GM18858 (cell line): Measurements from ENCODE around the gene PSTPIP2.
A peak's percentile ranks its signal among the peaks of the same experiment; 100 is the strongest.
"Not testable (repeated sequence)": the region's sequence is repeated elsewhere in the genome, so short reads cannot be mapped to it uniquely, and the experiment has no call there.

ENCODE experiments used
- ATAC-seq: cut with Tn5 transposase; IDR thresholded peaks from one replicate; pipeline ENCODE4 v1.9.1; 2021; ENCODE audit not compliant: unreplicated experiment

PSTPIP2 gene

DNA sequence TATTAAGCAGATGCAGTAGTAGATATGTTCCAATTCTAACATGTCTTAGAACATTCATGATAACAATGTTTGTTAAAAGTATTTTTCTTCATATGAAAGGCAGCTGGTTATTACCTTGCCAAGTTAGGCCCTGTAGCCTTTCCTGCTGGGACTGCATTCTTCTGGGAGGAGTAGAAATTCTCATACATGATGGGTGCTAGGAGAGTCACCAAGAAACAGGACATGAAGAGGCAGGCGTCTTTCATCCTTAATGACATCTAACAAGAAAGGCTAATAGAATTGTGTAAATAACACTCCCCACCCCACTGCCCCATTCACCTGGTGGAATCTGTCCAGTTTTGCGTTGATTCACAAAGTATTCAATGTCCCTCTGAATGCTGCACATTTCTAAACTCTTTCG is 80.3 kb downstream of the PSTPIP2 start:
- ATAC-seq, result no peak

DNA sequence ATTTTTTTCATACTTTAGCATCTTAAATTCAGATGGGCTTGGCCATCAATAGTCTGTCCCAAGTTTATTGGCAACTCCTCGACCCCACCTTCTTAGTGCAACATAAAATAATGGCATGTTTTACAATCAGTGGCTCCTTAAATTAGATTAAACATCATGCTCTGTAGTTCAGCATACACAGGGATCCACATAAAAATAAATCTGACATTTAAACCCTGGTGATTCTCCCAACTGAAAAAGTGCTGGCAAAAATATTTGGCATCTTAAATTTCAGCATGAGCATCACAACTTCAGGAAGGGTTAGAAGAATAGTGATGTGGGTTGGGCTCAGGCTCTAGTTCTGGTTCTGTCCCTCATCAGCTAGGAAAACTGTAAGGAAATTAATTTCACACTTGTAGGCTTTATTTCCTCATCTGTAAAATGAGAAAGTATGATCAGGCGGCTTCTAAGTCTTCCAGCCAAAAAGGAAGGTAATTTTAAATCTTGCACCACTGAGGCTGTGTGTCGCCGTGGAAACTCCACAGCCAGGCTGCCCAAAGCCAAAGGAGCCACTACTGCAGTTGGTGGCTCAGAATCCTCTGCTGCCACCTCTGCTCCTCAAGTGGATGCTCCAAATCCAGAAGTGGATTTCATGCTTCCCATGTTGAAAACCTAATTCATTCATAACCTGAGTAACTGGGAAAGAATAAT is 87.4 kb downstream of the PSTPIP2 start:
- no peak for ATAC-seq

- ATAC-seq, result no peak
Observed at GRCh38 chr18:45981821-45982220, 90.2 kb downstream of the PSTPIP2 start.

DNA sequence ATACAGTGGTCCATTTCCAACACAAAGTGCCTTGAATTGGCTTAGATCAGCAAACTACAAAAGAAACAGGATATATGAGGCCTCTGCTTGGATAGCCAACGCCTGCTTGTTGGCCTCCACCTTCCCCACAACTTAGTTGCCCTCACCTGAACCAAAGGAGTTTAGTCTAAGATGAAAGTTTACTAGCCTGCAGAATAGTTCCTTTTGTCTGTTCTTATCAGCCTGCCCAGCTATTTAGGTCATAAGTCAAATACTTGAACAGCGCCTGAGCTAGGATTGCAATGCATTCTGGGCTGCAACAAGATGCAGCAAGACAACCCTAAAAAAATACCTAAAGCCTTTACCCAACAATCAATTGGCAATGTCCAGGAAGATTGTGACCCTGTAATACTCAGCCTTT is 91.8 kb downstream of the PSTPIP2 start:
- ATAC-seq, result no peak

DNA sequence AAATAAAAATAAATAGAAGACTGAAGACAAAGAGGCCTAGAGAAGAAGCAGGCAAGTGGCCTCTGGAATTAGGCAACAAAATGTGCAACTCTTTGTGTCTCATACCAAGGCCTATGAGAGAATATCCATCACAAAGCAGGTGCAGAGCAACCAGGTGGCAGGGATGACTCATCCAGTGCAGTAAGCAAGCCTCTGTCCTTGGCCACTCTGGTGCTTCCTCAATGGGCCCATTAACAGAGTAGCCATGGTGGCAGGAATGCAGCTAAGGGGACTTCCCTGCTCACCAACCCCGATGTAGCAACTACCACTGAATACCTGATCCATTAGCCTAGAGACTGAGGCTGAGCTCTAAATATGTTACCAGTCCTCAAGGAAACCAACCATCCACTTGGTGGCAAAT is 94.0 kb downstream of the PSTPIP2 start:
- no peak for ATAC-seq

DNA sequence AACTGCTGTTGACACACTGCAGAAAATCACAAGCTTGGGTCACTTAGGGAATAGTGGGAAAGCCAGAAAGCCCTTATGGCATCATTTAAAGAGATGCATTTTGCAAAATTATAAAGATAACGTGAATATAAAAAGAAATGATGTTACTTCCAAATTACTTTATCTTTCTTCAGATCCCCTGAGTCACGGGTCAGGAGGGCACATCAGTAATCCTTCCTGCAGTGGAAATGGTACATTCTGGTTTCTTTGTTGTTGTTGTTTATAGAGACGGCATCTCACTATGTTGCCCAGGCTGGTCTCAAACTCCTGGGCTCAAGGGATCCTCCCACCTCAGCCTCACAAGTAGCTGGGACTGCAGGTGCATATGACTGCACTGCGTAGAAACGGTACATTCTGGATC is 95.1 kb downstream of the PSTPIP2 start:
- ATAC-seq, result no peak

DNA sequence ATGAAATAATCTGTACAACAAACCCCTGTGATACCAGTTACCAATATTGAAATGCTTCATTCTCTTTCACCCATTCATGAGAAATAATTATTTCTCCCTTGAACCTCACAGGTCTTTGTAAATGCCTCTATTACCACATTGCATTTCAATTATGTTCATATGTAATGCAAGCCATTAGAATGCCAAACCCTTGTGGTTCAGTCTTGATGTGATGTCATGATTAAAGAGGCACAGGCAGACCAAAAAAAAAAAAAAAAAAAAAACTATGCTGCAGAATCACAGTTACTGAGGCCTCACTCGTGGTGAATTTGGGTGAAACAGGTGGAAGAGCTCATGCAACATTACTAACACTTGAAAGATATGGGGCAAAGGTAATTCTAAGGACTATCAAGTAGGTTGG is 95.5 kb downstream of the PSTPIP2 start:
- ATAC-seq, result no peak

- no peak for ATAC-seq
Observed at GRCh38 chr18:45974088-45974536, 97.9 kb downstream of the PSTPIP2 start.

DNA sequence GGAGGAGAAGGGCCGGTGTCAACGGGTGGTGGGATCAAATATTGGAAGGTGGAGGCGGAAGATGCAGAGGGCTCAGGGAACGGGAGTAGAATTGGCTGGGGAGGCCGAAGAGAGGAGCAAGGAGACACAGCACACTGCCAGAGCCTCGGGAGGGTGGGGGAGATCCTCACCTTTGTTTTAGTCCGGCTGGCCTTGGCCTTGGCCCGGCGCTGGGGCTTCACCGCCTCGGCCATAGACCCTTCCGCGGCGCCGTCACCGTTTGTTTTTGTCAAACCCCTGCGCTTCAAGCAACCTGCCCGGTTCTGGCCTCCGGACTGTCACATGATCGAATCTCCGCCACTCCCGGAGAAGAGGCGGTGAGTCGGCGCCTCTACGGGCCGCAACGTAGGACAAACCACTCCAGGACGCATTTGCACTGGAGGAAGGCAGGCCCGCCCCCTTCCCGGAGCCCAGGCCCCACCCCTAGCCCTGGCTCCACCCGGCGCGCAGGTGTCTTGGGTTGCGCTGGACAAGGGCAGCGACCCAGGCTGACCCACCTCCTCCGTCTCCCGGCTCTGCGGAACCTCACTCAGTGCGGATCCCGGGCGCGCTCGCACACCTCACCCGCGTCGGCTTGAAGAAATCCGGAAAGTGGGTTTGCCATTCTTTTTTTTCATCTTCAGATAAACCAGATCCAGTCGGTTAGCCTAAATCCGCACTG is 104.9 kb downstream of the PSTPIP2 start, which contains the start of gene EPG5:
TSS of gene EPG5 (minus strand) at position 323 of the 700 bp plus-strand sequence. CDS start at position 233, 90 bp downstream.
- peak; percentile 94 for ATAC-seq

DNA sequence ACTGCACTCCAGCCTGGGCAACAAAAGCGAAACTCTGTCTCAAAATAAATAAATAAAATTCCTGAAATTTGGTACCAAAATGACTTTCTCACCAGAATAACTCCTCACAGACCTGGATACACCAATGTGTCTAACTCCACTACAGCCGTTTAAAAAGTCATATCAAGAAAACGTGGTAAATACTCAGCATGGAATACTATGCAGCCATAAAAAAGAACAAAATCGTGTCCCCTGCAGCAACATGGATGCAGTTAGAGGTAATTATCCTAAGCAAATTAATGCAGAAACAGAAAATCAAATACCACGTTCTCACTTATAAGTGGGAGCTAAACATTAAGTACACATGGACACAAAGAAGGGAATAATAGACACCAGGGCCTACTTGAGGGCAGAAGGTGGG is 107.1 kb downstream of the PSTPIP2 start:
- ATAC-seq, result not testable (repeated sequence)

GRCh38 chr18:45962866-45963265 is 109.2 kb downstream of the PSTPIP2 start:
- ATAC-seq, result no peak

GRCh38 chr18:45962461-45962860 is 109.6 kb downstream of the PSTPIP2 start:
- no peak for ATAC-seq

DNA sequence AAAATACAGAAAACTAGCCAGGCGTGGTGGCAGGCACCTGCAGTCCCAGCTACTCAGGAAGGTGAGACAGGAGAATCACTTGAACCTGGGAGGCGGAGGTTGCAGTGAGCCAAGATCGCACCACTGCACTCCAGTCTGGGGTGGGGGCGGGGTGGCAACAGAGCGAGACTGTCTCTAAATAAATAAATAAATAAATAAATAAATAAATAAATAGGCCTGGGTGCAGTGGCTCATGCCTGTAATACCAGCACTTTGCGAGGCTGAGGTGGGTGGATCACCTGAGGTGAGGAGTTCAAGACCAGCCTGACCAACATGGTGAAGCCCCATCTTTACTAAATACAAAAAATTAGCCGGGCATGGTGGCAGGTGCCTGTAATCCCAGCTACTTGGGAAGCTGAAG is 112.6 kb downstream of the PSTPIP2 start:
- ATAC-seq, result not testable (repeated sequence)

- ATAC-seq, result no peak
Observed at GRCh38 chr18:45958730-45959129, 113.3 kb downstream of the PSTPIP2 start.

DNA sequence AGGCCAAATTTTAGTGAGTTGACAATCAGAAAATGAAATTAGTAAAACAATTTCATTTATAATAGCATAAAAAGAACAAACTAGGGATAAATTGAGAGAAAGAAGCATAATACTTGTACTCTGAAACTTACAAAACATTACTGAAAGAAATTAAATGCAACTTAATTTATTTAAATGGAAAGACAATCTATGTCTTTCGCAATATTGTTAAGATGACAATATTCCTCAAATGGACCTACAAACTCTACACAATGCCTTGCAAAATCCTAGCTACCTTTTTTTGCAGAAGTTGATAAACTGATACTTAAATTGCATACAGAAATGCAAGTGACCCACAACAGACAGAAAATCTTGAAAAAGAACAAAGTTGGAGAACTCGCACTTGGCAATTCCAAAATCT is 114.0 kb downstream of the PSTPIP2 start:
- ATAC-seq, result no peak

GRCh38 chr18:45957100-45957499 is 115.0 kb downstream of the PSTPIP2 start:
- no peak for ATAC-seq

GRCh38 chr18:45954070-45954934 is 117.8 kb downstream of the PSTPIP2 start:
- no peak for ATAC-seq

DNA sequence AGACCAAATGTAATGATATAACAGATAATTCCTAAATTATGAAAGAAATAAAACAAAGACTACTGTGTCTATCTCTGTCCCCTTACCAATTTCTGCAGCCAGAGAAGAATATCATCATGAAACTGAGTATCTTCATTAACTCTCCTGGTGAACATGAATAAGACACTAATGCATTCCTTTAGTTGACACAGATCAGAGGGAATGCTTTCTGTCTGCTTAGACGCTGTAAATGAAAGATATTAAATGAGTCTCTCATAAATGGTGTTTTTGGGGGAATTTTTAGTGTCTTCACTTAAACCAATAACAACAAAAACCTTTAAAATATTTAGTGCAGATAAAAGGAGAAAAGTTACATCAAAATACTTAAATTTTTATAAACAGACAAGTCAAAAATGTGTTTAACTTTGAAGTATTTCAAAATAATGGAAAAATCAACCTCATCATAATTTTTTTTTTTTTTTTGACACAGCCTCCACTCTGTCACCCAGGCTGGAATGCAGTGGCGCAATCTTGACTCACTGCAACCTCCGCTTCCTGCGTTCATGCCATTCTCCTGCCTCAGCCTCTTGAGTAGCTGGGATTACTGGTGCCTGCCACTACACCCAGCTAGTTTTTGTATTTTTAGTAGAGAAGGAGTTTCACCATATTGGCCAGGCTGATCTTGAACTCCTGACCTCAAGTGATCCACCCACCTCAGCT is 120.9 kb downstream of the PSTPIP2 start:
- no peak for ATAC-seq

DNA sequence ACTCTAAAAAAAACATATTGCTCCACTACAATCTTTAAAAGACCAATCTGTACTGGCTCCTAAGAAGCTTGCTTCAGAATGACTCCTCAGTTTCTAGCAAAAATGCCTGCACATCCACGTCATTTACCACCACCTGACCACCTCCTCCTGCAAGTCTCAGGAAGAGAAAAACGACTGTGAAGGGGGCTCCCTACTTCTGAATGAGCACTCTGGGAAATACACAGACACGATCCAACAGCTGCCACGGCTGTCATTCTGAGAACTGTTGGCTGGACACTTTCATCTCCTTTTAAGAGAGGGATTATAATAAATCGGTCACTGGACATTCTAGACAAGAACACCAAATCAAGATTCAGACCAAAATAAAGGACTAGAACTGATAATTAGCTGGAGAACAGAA is 126.4 kb downstream of the PSTPIP2 start:
- no peak for ATAC-seq

DNA sequence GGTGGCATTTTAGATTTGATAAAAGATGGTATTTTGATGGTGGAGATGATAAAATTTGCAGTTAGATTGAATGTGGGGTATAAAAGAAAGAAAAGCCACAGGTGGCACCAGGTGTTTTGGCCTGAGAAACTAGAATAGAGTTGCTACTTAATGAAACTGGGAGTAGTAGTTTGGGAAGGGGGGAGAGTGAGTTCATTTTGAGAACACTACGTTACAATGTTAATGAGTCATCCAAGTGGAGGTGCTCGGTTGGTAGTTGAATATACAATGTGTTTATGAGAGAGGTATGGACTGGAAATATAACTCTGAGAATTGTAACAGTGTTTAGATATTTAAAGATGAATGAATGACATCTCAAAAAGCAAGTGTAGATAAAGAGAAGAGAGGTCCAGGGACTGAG is 131.3 kb downstream of the PSTPIP2 start:
- ATAC-seq, result no peak

DNA sequence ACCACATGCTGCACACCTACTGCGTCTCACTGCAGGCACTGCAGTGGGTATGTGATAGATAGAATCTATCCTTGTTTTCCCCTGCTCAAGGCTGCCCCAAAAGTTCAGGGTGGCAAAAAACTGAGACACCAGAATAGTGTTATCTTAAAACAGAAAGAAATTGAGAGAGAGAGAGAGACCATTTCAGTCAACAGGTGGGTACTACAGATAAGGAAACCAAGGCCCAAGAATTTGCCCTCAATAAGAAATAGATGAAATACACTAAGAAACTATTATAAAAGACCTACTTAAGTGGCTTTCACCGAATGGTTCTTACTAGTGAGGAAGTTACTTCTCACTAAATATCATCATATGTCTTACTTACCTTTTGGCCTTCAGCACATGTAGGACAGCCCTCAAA is 132.8 kb downstream of the PSTPIP2 start:
- no peak for ATAC-seq
